GM12873 (cell line): ENCODE results near the gene OR56A3.

Experiments
- TF ChIP-seq, protein P1 (sequence below): IDR thresholded peaks from 2 replicates; pipeline ENCODE4 v1.5.1; 2012; ENCODE audit warnings: low read depth, mild to moderate bottlenecking, moderate library complexity, low read length, control low read depth; ENCODE audit not compliant: insufficient read depth; ENCODE audit errors: missing control alignments

Gene OR56A3

DNA sequence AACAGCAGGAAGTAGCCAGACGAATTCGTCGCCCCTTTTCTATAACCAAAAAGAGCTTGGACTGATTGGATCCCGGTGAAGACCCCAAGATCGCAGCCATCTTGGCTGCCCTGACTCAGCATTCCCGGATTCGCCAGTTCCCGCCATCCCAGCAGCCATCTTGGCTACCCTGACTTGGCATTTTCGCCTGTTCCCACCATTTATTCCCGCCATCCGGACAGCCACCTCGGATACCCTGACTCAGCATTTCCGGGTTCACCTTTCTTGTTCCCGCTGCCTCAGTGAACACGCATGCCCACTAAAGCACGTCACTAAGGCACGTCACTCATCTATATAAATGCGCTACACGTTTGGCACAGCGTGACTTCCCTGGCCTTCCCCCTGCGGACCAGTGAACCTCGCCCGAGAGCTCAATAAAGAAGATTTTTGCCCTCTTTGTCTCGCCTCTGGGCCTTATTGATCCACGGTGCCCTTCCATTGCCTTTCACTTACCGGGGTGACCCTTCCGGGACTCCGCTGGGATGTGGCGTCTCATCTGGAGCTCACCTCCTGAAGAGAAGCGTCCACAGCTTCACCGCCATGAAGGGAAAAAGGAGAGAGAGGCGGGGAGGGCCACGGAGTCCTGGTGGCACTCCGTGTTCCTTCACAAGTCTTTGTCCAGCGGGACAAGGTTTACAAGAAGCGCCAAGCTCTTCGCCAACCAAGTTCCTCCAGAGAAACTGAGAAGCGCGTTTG, 4.0 kb upstream of the OR56A3 start:
- TF ChIP-seq, protein P1, sequence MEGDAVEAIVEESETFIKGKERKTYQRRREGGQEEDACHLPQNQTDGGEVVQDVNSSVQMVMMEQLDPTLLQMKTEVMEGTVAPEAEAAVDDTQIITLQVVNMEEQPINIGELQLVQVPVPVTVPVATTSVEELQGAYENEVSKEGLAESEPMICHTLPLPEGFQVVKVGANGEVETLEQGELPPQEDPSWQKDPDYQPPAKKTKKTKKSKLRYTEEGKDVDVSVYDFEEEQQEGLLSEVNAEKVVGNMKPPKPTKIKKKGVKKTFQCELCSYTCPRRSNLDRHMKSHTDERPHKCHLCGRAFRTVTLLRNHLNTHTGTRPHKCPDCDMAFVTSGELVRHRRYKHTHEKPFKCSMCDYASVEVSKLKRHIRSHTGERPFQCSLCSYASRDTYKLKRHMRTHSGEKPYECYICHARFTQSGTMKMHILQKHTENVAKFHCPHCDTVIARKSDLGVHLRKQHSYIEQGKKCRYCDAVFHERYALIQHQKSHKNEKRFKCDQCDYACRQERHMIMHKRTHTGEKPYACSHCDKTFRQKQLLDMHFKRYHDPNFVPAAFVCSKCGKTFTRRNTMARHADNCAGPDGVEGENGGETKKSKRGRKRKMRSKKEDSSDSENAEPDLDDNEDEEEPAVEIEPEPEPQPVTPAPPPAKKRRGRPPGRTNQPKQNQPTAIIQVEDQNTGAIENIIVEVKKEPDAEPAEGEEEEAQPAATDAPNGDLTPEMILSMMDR: no peak

DNA sequence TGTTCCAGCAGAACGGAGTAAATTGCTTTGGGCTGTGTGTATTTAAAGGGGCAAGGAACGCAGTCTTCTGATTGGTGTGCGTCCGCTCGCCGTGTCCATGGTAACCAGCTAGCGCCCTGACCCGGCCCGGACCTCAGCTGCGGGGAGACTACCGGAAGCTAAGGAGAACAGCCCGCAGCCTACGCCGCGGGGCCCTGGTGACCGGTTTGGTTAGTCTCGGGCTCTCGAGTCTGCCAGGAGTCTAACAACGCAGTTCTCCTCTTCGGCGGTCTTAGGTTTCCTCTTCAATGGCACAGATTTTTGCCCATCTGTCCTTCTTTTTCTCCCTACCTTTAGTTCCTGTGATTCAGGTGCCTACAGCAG, 3.5 kb upstream of the OR56A3 start:
- TF ChIP-seq, protein P1: no peak

DNA sequence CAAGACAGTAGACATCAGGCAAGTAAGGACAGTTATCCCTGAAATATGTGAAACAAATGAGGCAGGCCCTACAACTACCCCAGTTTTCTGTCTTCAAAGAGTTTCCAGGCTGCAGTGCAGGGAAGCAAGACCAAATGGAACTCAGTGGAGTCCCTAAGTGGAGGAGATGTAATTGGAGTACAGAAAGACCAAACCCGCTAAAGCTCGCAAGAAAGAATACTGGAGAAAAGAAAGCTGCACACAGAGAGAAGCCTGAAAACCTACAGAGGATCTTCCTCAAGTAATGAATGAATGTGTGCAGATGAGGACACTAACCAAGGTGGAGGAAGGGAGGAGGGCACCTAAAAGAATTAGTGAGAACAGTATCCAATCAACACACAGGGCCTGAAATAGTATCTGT, 1.3 kb upstream of the OR56A3 start:
- TF ChIP-seq, protein P1: no peak

DNA sequence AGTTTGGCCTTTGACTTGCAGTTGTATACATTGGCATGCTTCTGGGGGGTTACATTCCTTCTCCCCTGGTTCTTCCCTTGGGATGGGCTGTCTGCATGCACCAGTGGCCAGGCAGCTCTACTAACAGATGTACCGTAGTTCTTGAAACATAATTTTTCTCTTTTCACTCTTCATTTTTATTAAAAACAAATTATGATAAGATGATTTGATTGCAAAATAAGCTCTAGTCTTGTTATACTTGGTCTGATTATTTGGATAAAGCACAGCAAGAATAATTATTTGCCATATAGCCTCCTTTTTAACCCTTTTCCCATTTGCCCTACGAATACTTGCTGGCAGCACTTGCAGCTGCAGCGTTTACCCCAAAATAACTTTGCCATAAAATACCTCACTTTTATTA, 13.5 kb downstream of the OR56A3 start:
- TF ChIP-seq, protein P1: no peak

DNA sequence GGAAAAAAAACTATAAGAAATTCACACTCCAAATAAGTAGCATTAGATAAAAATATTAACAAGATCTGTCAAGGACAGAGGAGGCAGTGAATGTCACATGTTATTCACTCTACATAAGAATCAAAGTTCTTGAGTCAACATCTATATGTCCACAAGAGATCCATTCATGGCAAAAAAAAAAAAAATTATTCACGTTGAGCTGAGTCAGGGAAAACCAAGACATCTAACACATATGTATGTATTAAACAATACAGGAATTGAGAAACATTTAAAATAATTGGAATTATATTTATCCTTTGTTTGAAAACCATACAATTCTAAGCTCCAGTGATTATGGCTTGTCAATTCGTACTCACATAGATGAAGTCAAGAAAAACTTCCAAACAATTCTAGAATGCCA, 24.9 kb downstream of the OR56A3 start:
- TF ChIP-seq, protein P1: no peak

DNA sequence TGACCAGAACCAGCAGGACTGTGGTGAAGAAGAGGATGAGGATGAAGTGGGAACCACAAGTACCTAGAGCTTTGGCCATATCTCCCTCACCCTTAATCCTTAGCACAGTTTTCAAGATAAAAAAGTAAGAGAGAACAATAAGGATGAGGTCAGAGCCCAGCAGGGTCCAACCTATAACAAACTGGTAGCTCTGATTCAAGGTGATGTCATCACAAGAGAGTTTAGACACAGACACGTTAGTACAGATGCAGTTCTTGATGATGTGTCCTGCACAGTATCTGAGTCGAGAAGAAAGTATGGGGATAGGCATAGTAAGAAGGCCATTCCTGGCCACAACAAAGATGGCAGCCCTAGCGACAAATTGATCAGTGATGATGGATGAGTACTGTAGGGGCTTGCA, 25.7 kb downstream of the OR56A3 start:
- TF ChIP-seq, protein P1: no peak

DNA sequence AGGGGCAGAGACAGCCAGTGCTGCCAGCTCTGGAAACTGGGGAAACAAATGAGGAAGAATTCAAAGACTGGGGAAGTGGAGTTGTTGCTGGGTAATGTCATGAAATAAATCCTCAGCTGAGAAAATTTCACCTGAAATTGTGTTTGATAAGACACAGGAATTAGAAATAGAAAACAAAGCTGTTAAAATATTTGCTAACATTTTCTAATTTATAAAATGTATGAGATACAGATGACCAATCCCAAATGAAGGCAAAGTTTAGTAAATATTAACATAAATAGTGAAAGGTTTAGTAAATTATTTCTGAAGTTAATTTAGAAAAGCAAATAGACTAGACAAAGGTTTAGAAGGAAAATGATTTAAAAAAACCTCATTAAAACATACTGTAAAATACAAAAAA, 26.3 kb downstream of the OR56A3 start, which contains the start of gene OR56A5:
Gene OR56A5, minus strand, starts transcription at position 101 of the 400 bp plus-strand sequence. Its CDS starts 0 bp downstream, at position 101.
- TF ChIP-seq, protein P1: no peak
